Pons (tissue), 1 donor: ENCODE results near the gene ETV6.
A peak's percentile ranks its signal among the peaks of the same experiment; 100 is the strongest.

Source experiments
- DNase-seq: peaks from one replicate; pipeline ENCODE4 v3.0.0-alpha.2; 2016; ENCODE audit warnings: low spot score

Gene ETV6

DNA sequence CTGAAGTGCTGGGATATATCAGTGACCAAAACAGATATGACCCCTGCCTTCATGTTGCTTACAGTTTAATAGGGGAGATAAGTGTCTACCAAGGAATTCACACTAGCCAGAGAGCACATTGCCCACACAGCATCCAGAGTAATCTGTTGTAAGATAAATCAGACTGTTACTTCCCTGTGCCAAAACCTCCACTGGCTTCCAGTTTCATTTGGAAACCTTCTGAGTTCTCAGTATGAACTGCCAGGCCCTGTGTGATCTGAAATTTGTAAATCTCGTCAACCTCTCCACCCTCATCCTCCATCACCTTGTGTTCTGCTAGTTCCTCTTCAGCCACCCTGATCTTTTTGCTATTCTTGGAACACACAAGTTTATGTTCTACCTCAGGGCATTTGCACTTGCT, 154.7 kb downstream of the ETV6 start:
- DNase-seq = no peak

DNA sequence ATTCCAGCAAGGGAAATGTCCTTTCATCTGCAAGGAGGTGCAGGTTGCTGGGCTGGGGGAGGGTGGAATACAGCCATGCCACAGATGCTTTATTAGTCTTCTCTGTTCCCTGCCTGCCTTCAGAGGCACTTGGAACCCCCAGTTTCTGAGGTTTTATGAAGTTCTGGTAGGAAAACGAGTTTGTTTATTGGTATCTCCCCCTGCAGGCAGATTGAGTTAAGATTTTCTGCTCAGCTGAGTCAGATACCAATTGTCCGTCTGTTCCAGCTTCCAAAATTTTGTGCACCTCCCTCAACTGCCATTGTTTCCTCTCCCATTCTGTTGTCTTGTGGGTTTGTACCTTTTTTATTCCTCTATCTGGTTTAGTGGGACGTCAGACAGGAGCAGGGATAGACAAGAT, 155.6 kb downstream of the ETV6 start:
- DNase-seq = no peak

DNA sequence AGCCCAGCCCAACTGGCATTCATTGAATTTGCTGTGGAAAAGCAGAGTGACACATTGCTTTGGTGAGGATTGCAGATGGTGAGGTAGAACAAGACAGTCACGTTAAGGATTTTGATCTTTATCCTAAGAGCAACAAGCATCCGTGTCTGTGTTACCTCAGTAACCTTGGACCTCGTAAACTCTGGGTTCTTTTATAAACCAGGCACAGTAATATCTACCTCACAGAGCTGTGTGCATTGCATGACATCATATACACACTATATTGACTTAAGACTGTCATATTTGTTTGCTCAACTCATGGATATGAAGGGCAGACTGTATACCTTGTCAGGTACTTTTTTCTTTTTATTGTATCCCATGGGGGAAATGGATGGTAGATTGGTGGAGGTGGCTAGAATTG, 156.2 kb downstream of the ETV6 start:
- DNase-seq = no peak

DNA sequence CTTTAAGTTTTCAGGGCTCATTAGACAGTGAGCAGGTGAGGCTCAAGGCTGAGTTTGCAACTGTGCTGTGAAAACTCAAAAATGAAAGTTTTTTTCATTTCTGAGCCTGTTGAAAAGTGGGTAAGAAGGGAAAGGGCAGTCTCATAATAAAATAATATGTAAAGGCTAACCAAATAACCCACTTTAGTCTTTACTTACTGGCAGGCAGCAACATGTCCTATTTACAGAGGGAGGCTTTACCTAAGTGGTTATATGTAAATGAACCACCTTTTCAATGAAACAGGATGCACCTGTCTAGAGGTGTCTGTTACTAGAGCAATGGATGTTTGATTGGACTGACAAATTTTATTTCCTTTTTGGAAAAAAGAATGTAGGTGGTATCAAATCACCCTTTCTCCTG, 158.0 kb downstream of the ETV6 start:
- DNase-seq = no peak

DNA sequence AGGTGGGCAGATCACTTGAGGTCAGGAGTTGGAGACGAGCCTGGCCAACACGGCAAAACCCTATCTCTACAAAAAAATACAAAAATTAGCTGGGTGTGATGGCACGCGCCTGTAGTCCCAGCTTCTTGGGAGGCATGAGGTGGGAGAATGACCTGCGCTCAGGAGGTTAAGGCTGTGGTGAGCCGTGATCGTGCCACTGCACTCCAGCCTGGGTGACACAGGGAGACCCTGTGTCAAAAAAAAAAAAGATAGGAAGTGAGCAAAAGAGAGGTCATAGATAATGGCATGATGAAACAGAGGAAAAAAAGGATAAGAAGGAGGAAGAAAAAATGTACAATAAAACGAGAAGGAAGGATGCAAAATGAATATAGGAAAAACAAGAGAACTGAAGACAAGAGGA, 159.5 kb downstream of the ETV6 start:
- DNase-seq = no peak

DNA sequence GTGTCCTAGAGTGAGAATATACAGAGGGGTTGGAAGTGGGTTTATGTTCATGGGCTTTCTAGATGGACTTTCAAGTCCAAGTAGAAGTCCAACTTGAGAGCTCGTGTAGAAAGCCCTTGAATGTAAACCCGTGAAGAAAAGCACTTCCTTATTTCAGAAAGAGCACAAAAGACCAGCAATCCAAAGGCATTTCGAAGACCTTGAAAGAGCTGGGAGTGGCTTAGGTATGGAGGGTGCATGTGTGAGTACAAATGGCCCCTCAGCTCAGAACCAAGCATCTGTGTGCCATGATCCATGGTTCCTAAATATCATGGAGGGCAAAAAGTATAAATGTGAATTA, 160.7 kb downstream of the ETV6 start:
- no peak for DNase-seq

DNA sequence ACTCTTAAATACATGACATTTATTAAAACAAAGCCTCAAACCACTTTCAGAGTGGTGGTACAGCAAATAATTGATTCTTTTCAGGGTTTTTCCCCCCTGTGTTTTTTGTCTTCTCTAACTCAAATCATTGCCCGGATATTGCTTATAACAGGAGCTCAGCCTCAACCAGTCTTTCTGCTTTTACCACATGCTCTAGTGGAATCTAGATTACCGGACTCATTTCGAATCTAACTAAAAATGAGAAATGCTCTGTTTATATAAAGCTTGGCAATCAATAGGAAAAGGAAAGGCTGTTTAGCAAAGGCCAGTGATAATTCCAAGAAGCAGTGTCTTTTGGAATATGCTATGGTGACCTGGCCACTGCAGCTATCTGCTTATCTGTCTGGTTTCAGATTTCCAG, 161.5 kb downstream of the ETV6 start:
- DNase-seq = no peak

DNA sequence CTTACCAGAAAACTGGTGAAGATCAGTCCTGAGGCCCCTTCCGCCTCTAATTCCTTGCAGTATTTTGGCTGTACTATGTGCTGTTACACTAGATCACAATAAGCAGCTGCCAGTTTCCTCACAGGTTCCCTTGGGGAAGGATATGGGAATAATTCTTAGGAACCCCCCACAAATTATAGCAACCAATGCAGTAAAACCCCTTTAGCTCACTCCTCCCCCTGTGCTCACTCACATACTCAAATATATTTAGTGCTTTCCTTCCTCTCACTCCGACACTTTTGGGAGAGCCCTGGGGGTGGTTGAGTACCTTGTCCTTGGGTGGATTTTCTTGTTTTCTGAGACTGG, 162.7 kb downstream of the ETV6 start:
- DNase-seq = no peak

DNA sequence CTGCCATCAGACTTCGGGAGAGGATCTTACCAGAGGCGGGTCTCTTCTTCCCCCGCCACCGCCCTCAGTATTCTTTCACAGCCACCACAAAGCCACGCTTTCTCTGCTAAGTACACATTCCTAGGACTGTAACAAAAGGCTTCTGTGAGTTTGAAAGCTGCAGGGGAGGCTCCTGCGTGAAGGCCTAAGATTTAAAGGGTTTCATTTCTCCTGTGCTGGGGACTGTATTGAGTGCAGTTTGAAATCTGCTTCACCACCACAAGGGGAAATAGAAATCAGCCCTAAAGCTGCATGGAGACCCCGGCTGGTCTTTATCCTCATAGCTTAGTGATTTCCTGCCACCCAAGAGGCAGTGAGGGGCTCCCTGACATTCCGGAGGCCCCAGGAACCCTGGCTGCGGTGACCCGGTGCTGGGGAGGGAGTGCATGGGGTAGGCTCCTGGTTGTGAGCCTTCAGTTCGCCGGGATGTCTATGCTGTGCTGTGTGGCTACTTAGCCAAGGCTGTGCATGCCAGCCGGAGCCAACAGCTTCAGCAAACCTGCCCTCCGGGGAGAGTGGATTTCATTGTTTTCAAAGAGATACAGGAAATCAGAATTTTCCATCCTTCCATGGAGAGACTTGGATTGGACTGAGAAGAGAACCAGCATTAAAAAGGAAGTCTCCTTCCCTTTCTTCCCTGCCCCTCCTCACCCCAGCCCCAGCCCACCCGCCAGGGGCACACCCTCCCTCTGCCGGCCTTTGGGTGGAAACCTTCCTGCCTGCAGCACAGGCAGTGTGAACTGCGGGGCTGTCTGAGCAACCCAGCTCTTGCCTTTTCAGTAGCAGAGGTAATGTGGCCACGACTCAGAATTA, 163.3 kb downstream of the ETV6 start:
- DNase-seq = peak; percentile 80

DNA sequence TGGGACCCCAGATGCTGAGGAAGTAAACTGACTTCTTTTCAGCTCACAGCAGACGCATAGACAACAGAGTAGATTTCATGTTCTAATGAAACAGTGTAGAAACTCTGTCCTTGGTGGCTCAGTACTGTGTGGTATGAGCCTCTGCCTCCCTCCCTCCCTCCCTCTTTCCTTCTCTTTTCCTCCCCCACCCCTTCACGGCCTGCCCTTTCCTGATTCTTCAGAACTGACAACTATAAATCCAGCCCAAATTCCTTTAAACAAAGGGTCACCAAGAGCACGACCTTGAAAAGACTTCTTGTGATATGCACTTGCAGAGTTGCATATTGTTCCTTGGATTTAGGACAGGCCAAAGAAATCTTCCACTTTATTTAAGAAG, 164.0 kb downstream of the ETV6 start:
- no peak for DNase-seq

DNA sequence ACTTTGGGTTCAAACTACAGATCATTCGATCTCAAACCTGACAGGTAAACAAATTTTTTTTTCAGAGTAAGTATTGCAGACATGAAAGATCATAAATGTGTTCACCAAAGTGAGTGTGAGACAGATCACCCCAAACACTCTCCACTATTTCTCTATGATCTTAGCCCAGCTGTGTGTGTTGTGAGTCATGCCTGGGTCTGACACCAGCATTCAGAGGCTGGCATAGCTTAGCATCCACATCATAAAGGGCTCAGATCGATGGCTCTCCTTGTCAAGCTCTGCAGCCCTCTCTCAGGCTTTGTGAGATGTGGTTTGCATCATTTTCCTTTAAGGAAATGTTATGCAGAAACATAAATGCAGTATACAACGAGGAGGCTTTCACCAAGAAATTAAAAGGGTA, 164.9 kb downstream of the ETV6 start:
- peak; percentile 78 for DNase-seq

DNA sequence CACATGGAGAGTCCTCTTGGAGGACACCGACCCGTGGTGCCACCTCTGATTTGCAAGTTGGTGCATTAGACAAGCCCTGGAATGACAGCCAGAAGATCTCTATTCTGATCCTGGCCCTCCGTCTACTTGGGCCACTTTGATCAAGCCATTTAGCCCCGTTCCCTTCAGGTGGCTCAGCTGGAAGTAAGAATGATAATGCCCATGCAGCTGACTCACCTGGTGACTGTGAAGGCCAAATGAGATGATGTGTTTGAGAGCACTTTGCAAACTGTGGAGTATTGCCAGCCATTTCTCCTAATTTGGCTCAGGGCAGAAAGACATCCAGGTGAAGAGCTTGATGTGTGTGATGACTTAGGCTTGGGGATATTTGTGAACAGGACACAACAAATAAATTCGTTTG, 165.9 kb downstream of the ETV6 start:
- DNase-seq = no peak

DNA sequence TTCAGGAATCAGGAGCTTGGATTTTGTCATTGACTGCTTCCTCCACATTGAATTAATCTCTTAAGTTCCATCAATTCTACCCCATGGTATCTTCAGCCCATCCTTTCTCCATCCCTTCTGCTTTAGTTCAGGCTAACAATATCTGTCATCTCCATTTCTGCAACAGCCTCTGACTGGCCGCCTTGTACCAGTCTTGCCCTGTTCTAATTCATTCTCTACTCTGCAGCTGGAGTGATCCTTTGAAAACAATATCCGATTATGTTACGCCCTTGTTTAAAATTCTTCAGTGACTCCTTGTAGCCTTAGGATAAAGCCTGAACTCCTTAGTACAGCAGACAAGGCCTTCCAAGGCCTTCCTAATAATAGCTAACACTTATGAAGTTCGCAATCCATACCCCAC, 170.2 kb downstream of the ETV6 start:
- peak; percentile 83 for DNase-seq

DNA sequence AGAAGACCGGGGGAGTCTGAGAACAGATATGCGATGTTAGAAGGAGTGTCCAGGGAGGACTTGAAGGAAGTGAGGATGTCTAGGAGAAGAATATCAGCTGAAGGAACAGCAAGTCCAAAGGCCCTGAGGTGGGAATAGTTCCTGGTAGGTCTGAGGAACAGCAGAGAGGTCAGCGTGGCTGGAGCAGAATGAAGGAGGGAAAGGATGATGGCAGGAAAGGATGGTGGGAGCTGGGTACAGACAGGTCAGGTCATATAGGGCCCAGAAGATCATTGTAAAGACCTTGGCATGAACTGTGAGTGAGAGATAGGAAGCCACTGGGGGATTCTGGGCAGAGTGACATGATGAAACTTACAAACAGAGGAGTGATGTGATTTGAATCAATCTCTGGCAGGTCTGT, 171.0 kb downstream of the ETV6 start:
- no peak for DNase-seq

DNA sequence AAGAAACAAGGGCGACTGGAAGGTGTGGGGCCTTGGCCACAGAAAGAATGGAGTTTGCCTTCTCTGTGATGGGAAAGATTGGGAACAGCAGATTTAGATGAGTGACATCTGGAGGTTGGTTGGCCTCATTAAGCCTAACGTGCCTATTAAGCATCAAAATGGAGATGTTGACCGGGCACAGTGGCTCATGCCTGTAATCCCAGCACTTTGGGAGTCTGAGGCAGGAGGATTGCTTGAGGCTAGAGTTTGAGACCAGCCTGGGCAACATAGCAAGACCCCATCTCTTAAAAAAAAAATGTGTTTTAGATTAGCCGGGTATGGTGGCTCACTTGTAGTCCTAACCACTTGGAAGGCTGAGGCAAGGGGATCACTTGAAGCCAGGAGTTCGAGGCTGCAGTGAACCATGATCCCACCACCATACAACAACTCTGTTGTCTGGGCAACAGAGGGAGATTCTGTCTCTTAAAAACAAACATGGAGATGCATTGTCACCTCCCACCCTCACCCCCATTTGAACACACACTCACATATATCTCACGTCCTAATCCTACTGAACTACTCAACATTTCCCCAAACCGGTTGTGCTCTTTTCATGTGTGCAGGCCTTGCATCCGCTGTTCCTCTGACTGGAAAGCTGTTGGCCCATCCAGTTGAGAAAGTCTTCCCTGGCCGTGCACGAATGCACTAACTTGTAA, 172.1 kb downstream of the ETV6 start:
- no peak for DNase-seq

DNA sequence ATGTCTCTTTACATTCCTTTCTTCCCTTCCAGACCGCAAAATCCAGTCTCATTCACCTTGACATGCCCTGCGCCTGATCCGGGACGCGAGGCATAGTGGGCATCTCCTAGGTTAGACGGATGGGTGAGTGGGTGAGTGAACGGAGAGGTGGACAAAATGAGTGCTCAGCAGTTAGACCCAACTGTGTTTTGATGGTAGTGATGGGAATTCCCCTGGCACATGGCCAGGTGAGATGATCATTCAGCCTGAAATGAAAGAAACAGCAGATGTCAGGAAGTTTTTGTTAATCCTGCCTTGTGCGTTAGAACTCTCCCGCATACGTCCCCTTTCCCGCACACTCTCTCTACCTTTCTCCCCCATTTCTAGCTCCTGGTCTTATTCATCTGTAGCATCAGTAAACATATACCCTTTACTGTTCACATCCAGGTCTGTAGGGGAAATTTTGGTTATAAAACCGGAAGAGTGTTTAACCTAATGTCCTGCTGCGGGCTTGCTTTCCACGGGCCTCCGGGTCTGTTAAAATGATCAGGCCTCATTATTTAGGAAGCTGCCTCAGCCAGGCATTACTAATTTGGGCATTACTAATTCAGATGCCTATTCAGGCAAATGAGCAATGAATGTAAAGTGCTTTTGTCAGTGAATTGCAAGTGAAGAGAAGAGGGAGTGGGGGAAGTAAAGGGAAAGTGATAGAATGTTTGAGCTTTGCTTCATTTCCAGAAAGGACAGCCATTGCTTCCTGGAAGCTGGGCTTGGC, 172.8 kb downstream of the ETV6 start:
- DNase-seq = no peak

DNA sequence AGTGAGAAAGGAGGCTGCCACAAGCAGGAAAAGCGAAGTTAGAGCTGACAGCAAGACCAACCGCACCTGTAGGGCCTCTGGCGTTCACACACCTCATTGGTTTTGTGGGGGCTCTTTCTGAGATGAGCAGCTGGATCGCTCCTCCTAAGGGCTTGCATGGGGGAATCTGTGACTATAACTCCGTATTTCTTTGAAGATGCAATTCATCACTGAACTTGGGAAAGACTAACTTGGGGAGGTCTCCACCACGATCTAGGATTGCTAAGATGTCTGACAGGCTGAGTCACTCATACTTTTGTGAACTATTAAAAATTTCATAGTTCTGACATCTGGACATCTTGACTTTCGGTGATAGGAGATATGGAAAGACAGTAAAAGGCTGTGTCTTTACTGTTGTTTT, 173.6 kb downstream of the ETV6 start:
- DNase-seq = no peak

DNA sequence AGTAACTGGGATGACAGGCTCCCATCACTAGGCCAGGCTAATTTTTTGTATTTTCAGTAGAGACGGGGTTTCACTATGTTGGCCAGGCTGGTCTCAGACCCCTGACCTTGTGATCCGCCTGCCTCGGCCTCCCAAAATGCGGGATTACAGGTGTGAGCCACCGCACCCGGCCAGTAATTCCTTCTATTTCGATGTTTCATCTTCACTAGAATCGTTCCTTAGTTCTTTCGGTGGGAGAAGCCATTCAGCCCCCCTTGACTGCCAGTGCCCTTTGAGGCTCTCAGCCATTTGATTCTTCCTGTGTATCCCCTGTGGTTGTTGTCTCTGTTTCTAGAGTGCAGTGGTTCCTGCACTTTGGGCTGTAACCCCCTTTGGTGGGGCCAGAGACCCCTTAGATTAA, 174.1 kb downstream of the ETV6 start:
- DNase-seq = no peak

DNA sequence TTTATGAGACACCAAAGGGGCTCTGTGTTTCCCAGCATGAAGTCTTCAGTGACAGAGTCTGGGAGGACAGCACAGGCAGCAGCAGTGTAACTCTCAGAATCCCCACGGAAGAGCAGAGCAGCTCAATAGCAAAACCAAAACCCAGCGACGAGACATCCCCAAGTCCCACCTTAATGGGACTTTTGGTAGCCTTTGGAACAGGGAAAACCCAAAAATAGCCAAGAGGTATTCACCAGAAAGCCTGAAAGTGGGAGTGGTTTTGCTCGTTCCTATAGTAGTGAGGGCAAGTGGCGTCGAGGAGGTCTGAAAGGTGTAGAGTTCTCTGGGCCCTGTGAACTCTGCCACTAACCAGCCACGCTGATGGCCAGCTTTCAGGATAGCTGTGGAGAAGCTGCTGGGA, 174.6 kb downstream of the ETV6 start:
- DNase-seq = no peak

DNA sequence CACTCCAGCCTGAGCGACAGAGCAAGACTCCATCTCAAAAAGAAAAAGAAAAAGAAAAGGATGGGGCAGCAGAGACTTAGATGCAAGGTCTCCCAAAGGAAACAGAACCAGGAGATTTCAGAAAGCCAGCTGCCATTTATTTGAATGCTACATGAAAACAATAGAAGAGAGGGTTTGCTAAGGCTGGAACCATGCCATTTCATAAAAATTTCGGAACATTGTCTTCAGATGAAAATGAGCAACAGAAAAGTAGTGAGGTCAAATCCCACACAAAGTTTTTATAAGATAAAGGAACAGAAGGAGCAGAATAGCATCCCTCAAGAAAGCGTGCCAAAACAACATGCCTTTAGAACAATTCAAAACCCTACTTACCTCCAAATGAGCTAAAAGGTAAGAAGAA, 175.3 kb downstream of the ETV6 start:
- DNase-seq = no peak

DNA sequence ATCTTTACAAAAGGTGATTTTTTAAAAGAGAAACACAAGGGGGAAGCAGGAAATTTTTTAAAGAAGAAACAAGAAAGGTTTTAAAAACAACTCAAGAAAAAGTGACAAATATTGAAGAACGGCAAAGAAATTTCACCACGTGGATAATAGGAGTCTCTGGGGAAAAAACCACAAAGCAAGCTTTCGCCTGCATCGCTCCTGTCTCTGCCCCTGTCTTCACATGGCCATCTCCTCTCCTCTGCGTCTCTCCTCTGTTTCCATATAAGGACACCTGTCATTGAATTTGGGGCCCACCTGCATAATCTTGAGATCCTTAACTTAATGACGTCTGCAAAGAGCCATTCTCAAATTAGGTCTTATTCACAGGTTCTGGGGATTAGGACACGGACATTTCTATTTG, 175.8 kb downstream of the ETV6 start:
- no peak for DNase-seq

DNA sequence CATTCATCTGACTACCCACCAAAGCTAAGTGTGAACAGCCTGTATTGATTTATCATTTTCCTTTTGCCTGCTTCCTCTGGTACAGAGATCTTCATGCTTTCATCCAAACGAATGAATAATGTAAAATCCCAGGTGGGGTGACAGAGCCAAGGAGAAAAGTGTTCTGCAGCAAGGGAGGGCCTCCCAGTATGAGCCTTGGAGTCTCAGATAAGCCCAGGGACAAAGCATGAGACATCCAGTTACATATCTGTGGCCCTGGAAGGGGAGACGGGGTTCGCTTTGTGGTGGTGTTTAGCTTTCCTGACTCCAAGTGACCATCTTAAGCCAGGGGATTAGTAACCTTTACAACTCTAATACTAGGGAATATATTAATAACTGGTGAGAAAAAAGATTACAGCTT, 177.1 kb downstream of the ETV6 start:
- DNase-seq = no peak
